CD4-positive, alpha-beta T cell (primary cell): ENCODE data around the gene DNAH3. TPM values are rescaled to one million over a fixed set of nuclear protein-coding genes. Genes with fewer than 3 reads are reported as not detected.

Experiments used
- ATAC-seq: fragments of 200-7000 bp; cut with Tn5 transposase; one replicate; pipeline ENCODE4 v1.10.0; 2022; ENCODE audit warnings: mild to moderate bottlenecking; ENCODE audit not compliant: poor library complexity
- CTCF ChIA-PET: fragments of 350-600 bp; sonication (Branson Sonifier 250); formaldehyde crosslinking; loops from one replicate; lab custom pipeline; 2021; ENCODE audit warnings: antibody characterized with exemption, inconsistent platforms; lab: Charles Lee
- POLR2A ChIA-PET: fragments of 350-600 bp; sonication (Branson Sonifier 250); formaldehyde crosslinking; loops from one replicate; lab custom pipeline; 2021; ENCODE audit warnings: antibody characterized with exemption, inconsistent platforms; lab: Charles Lee
- DNase-seq, 14 experiments: peaks; one replicate each; pipeline ENCODE4 v3.0.0-alpha.2; 2013 to 2020; ENCODE audit warnings: mixed read lengths in 2 of 14
- H3K27ac ChIP-seq, 2 donors: one replicate each; pipeline versions ENCODE4 v1.5.1 to v1.7.0; 2013; ENCODE audit warnings: low read length in 2 of 2, low read depth in 1 of 2, mild to moderate bottlenecking in 1 of 2
- H3K27me3 ChIP-seq, 2 experiments: 1 replicate in 1 of 2; 2 replicates in 1 of 2; pipeline versions ENCODE4 v1.6.1 to v1.7.0; 2013; ENCODE audit warnings: low read length in 2 of 2, control low read depth in 1 of 2, mild to moderate bottlenecking in 1 of 2, moderate library complexity in 1 of 2; ENCODE audit not compliant: insufficient read depth in 2 of 2, control insufficient read depth in 1 of 2
- H3K36me3 ChIP-seq: one replicate; pipeline ENCODE4 v1.6.1; 2013; ENCODE audit warnings: low read length, control low read depth; ENCODE audit not compliant: insufficient read depth
- H3K4me1 ChIP-seq: one replicate; pipeline ENCODE4 v1.6.1; 2013; ENCODE audit warnings: low read length, control low read depth; ENCODE audit not compliant: insufficient read depth
- H3K4me3 ChIP-seq: one replicate; pipeline ENCODE4 v1.5.1; 2013; ENCODE audit warnings: mild to moderate bottlenecking, low read length, moderate library complexity
- H3K9me3 ChIP-seq, 2 experiments: 1 replicate in 1 of 2; 2 replicates in 1 of 2; pipeline versions ENCODE4 v1.6.1 to v1.7.0; 2013; ENCODE audit warnings: low read length in 2 of 2, mild to moderate bottlenecking in 2 of 2, control low read depth in 1 of 2, moderate library complexity in 1 of 2; ENCODE audit not compliant: control insufficient read depth in 1 of 2, insufficient read depth in 1 of 2
- H3K27ac Mint-ChIP-seq: one replicate; pipeline ENCODE4 v1.8.0; 2020; ENCODE audit warnings: mixed read lengths
- H3K27me3 Mint-ChIP-seq: one replicate; pipeline ENCODE4 v1.8.0; 2021; ENCODE audit warnings: mixed read lengths
- H3K36me3 Mint-ChIP-seq: one replicate; pipeline ENCODE4 v1.8.0; 2021; ENCODE audit warnings: low read depth, mixed read lengths
- H3K4me1 Mint-ChIP-seq: one replicate; pipeline ENCODE4 v1.8.0; 2021; ENCODE audit warnings: low read depth, mixed read lengths
- H3K4me3 Mint-ChIP-seq: one replicate; pipeline ENCODE4 v1.8.0; 2020; ENCODE audit warnings: mild to moderate bottlenecking, mixed read lengths
- H3K9me3 Mint-ChIP-seq: one replicate; pipeline ENCODE4 v1.8.0; 2020; ENCODE audit warnings: mixed read lengths
- intact Hi-C, 2 experiments: fragments of 100-400 bp; cut with DNase I in 1 of 2; cut with micrococcal nuclease in 1 of 2; formaldehyde crosslinking; loops; one replicate each; pipeline versions ENCODE4 v1.15.1 to v1.9.0; 2023 to 2025; cut with DNase I, micrococcal nuclease
- total RNA-seq, 174 experiments: library from RNA in 2 of 174; stranded (reverse) in 2 of 174; gene quantifications; one replicate each; pipeline ENCODE4 v1.2.3 and lab custom pipeline; 2021 to 2026
- TF ChIP-seq, protein P1 (sequence below): fragments of 200-600 bp; IDR thresholded peaks from one replicate; pipeline ENCODE4 v1.8.0; 2022; ENCODE audit warnings: antibody characterized with exemption, mild to moderate bottlenecking

The DNAH3 gene
- total RNA-seq, 2 experiments from 2014 or later: not detected

DNA sequence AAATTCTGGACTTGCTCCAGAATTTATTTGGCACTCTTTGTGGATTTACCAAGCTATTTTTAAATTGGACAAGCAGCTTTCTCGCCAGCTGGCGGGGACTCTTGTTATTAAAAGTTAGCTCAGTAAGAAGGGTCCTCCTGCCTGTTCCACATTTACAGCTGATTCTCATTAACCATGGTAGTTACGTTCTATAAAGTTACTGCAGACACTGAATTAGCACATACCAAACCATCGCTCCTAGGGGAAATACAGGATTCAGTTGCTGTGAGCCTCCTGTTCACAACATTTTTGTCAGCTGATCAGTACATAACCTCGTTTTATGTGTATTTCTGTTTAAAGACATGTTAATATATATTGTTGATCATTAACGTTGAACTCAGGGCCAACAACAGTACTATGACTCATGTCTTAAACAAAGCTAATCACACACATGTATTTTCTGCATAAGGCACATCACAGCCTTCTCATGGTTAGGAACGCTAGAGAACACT lies 12.1 kb upstream of the DNAH3 start:
- H3K27ac Mint-ChIP-seq: no peak overlapping the region
- no peak for DNase-seq
- no peak overlapping the region for H3K4me3 Mint-ChIP-seq
- ChIA-PET CTCF (interaction anchor here (1.0 kb wide), 1 partner anchor 26 kb away, joined by 3 read pairs; no protein-coding TSS in a partner anchor), POLR2A (interaction anchor here (0.6 kb wide), 1 partner anchor 198 kb away, joined by 3 read pairs; no protein-coding TSS in a partner anchor)
- H3K27ac ChIP-seq: no peak overlapping the region
- no peaks in the 10 kb centered on the region for H3K27me3 Mint-ChIP-seq
- H3K9me3 Mint-ChIP-seq: no peaks in the 10 kb centered on the region
- no peaks in the 10 kb centered on the region for H3K9me3 ChIP-seq
- peaks cover 23% of the 10 kb centered on the region for H3K4me1 Mint-ChIP-seq
- no peak overlapping the region for H3K4me3 ChIP-seq
- H3K4me1 ChIP-seq: peaks cover 20% of the 10 kb centered on the region
- H3K36me3 Mint-ChIP-seq: peaks cover 46% of the 10 kb centered on the region
- intact Hi-C loops: no loop called here
- H3K27me3 ChIP-seq: no peaks in the 10 kb centered on the region
- no peak for ATAC-seq
- TF ChIP-seq, protein P1, sequence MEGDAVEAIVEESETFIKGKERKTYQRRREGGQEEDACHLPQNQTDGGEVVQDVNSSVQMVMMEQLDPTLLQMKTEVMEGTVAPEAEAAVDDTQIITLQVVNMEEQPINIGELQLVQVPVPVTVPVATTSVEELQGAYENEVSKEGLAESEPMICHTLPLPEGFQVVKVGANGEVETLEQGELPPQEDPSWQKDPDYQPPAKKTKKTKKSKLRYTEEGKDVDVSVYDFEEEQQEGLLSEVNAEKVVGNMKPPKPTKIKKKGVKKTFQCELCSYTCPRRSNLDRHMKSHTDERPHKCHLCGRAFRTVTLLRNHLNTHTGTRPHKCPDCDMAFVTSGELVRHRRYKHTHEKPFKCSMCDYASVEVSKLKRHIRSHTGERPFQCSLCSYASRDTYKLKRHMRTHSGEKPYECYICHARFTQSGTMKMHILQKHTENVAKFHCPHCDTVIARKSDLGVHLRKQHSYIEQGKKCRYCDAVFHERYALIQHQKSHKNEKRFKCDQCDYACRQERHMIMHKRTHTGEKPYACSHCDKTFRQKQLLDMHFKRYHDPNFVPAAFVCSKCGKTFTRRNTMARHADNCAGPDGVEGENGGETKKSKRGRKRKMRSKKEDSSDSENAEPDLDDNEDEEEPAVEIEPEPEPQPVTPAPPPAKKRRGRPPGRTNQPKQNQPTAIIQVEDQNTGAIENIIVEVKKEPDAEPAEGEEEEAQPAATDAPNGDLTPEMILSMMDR: no peak
- H3K36me3 ChIP-seq: peaks cover 6% of the 10 kb centered on the region

DNA sequence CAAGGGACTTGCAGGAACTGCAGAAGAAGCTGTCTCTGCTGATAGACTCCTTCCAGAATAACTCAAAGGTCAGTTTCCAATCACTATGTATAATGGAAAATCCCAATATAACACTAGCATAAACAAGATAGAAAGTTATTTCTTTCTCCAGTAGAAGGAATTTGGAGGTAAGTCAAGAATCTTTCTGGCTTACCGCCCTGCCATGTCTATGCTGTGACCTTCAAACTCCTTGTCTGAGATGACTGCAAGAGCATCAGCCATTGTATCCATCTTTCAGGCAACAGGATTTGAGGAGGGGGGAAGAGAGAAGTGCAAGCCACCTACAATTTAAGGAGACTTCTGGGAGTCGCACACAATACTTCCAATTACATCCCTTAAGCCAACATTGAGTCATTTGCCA lies 10.6 kb upstream of the DNAH3 start:
- Mint-ChIP-seq H3K27me3 (no peaks in the 10 kb centered on the region), H3K9me3 (no peaks in the 10 kb centered on the region), H3K4me3 (peak overlapping the region; percentile 27), H3K27ac (no peak overlapping the region), H3K4me1 (peaks cover 26% of the 10 kb centered on the region), H3K36me3 (peaks cover 35% of the 10 kb centered on the region)
- CTCF ChIA-PET: no interaction called here
- H3K4me3 ChIP-seq: no peak overlapping the region
- H3K9me3 ChIP-seq: no peaks in the 10 kb centered on the region
- POLR2A ChIA-PET: no interaction called here
- H3K27me3 ChIP-seq: no peaks in the 10 kb centered on the region
- H3K36me3 ChIP-seq: no peaks in the 10 kb centered on the region
- H3K4me1 ChIP-seq: peaks cover 22% of the 10 kb centered on the region
- H3K27ac ChIP-seq: no peak overlapping the region
- no peak for DNase-seq
- intact Hi-C loops: no loop called here
- no peak for ATAC-seq
- TF ChIP-seq, protein P1: no peak

DNA sequence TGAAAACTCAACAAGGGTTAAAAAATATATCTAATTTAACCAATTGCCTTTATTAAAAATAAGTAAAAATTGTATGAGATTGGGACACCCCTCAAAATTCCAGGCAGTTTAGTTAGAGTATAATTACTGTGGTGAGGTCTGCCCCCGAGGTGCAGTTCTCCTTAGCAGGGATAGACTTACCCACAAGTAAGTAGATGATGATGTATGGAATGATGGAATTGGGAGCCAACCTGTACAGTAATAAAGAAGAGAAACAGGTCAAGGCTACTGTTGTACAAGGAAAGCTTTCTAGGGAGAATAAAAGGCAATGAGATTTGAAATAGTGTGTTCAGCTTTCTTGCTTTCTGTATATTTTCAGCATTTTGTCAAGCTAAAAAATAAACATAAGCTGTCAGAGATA lies 9.6 kb upstream of the DNAH3 start:
- Mint-ChIP-seq H3K27me3 (no peaks in the 10 kb centered on the region), H3K36me3 (peaks cover 31% of the 10 kb centered on the region), H3K9me3 (no peaks in the 10 kb centered on the region), H3K27ac (no peak overlapping the region), H3K4me1 (peaks cover 26% of the 10 kb centered on the region), H3K4me3 (peak overlapping the region; percentile 59)
- DNase-seq (no peak), ATAC-seq (no peak)
- TF ChIP-seq, protein P1: no peak
- H3K36me3 ChIP-seq: no peaks in the 10 kb centered on the region
- CTCF ChIA-PET: no interaction called here
- POLR2A ChIA-PET: no interaction called here
- no peaks in the 10 kb centered on the region for H3K9me3 ChIP-seq
- H3K4me3 ChIP-seq: no peak overlapping the region
- H3K27ac ChIP-seq: no peak overlapping the region
- H3K4me1 ChIP-seq: peaks cover 22% of the 10 kb centered on the region
- intact Hi-C loops: no loop called here
- no peaks in the 10 kb centered on the region for H3K27me3 ChIP-seq
